ENCODE data around the gene FEN1.

DNA sequence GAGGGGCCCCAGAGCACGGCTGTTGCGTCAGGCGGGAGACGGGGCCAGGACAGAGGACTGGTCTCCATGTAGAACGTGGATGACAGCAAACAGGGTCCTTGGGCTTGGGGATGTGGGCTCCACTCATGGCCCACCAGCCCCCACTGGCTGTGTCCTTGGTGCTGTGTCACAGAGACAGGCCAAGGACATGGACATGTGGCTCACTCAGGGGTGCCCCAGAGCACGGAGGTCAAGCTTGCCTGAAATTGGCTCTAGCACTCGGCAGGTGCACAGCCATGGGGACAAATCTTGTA is 49.8 kb downstream of the FEN1 start:
- TF ChIP-seq TAF1 (conservative IDR thresholded peaks at IDR 0.05) (no peak), YY1 (IDR thresholded peaks at IDR 0.05) (no peak), SP1 (IDR thresholded peaks at IDR 0.05) (no peak), FOXA1 (IDR thresholded peaks at IDR 0.05) (no peak), RXRA (IDR thresholded peaks at IDR 0.05) (no peak), GABPA (IDR thresholded peaks at IDR 0.05 in 1 of 2, conservative IDR thresholded peaks at IDR 0.05 in 1 of 2) (no peak), JUND (IDR thresholded peaks at IDR 0.05) (no peak), EGR1 (IDR thresholded peaks at IDR 0.05; ENCODE audit: low read depth in 2 of 2) (no peak)
- TF ChIP-seq, protein P1, sequence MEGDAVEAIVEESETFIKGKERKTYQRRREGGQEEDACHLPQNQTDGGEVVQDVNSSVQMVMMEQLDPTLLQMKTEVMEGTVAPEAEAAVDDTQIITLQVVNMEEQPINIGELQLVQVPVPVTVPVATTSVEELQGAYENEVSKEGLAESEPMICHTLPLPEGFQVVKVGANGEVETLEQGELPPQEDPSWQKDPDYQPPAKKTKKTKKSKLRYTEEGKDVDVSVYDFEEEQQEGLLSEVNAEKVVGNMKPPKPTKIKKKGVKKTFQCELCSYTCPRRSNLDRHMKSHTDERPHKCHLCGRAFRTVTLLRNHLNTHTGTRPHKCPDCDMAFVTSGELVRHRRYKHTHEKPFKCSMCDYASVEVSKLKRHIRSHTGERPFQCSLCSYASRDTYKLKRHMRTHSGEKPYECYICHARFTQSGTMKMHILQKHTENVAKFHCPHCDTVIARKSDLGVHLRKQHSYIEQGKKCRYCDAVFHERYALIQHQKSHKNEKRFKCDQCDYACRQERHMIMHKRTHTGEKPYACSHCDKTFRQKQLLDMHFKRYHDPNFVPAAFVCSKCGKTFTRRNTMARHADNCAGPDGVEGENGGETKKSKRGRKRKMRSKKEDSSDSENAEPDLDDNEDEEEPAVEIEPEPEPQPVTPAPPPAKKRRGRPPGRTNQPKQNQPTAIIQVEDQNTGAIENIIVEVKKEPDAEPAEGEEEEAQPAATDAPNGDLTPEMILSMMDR (IDR thresholded peaks at IDR 0.05; ENCODE audit: low read depth, low read length, missing input control): no peak
- TF ChIP-seq, protein P2, sequence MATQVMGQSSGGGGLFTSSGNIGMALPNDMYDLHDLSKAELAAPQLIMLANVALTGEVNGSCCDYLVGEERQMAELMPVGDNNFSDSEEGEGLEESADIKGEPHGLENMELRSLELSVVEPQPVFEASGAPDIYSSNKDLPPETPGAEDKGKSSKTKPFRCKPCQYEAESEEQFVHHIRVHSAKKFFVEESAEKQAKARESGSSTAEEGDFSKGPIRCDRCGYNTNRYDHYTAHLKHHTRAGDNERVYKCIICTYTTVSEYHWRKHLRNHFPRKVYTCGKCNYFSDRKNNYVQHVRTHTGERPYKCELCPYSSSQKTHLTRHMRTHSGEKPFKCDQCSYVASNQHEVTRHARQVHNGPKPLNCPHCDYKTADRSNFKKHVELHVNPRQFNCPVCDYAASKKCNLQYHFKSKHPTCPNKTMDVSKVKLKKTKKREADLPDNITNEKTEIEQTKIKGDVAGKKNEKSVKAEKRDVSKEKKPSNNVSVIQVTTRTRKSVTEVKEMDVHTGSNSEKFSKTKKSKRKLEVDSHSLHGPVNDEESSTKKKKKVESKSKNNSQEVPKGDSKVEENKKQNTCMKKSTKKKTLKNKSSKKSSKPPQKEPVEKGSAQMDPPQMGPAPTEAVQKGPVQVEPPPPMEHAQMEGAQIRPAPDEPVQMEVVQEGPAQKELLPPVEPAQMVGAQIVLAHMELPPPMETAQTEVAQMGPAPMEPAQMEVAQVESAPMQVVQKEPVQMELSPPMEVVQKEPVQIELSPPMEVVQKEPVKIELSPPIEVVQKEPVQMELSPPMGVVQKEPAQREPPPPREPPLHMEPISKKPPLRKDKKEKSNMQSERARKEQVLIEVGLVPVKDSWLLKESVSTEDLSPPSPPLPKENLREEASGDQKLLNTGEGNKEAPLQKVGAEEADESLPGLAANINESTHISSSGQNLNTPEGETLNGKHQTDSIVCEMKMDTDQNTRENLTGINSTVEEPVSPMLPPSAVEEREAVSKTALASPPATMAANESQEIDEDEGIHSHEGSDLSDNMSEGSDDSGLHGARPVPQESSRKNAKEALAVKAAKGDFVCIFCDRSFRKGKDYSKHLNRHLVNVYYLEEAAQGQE (IDR thresholded peaks at IDR 0.05): no peak
- TF ChIP-seq, protein P3, sequence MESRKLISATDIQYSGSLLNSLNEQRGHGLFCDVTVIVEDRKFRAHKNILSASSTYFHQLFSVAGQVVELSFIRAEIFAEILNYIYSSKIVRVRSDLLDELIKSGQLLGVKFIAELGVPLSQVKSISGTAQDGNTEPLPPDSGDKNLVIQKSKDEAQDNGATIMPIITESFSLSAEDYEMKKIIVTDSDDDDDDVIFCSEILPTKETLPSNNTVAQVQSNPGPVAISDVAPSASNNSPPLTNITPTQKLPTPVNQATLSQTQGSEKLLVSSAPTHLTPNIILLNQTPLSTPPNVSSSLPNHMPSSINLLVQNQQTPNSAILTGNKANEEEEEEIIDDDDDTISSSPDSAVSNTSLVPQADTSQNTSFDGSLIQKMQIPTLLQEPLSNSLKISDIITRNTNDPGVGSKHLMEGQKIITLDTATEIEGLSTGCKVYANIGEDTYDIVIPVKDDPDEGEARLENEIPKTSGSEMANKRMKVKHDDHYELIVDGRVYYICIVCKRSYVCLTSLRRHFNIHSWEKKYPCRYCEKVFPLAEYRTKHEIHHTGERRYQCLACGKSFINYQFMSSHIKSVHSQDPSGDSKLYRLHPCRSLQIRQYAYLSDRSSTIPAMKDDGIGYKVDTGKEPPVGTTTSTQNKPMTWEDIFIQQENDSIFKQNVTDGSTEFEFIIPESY (IDR thresholded peaks at IDR 0.05): no peak

Measured in liver (tissue), 3 donors.